ENCODE data around the gene MAD1L1.

The MAD1L1 gene

DNA sequence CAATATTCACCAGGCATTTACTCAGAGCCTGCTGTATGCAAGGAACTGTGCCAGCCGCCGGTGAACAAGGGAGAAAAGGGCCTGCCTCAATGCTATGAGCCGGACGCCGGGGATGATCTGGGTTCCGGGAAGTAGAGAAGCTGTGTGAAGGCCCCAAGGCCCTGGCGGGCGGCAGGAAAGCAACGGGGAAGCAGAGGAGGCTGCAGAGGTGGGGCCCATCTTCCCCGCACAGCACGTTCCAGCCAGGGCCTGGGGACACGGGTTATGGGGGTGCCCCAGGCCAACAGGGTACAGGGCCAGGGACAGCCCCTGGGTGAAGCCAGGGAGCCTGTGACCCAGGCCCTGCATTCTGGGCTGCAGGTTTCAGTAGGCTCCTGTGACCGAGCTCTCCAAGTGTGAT, 179.3 kb downstream of the MAD1L1 start:
- DNase-seq, result no peak

DNA sequence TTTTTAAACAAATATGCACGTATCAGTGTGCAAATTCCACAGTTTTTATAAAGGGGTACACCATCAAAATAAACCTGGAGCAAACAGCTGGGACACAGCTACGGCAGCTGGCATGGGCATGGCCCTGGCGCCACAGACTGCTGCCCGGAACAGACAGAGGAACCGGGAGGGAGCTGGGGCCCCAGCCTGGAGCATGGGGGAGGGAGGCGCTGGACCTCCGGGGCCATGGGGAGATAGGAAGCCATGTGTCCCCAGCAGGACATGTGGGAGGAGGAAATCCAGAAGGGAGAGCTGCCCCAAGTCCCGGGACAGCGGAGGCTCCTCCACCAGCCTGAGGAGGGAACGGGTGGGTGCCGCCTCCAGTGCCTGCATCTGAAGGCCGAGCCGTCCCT, 180.1 kb downstream of the MAD1L1 start:
- no peak for DNase-seq

DNA sequence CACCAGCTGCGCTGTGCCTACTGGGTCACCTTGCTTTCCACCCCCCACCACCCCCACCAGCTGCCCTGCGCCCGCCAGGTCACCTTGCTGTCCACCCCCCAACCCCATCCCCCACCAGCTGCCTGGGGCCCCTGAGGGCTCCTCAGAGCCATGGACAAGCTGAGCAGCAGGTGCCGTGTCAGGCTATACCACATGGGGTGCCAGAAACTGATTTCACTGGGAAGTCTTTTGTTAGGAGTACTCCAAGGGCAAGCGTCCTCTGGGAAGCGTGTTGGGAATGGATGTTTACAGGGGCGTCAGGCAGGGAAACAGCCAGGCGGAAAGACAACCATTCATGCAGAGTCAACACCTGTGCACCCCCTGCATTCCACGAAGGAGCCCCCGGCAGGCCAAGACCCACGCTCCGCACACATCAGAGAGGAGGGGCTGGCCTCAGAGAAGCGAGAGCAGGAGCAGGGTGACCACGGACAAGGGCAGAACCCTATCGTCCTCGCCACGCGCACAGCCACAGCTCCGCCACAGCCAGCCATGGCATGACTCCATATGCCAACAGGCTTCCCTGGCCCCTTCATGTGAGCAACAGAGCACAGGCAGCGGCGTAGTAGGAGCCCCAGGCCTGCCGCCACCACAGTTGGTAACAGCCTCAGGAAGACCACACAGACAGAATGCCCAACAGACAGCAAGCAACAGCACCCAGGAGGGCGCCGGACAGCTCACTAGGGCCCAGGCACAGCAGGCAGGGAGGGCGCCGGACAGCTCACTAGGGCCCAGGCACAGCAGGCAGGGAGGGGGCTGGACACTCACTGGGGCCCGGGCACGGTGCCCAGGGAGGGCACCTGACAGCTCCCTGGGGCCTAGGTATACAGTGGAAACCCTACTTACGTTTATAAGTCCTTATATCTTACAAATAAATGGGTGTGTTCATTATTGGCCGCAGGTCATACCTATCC, 180.8 kb downstream of the MAD1L1 start:
- no peak for DNase-seq

DNA sequence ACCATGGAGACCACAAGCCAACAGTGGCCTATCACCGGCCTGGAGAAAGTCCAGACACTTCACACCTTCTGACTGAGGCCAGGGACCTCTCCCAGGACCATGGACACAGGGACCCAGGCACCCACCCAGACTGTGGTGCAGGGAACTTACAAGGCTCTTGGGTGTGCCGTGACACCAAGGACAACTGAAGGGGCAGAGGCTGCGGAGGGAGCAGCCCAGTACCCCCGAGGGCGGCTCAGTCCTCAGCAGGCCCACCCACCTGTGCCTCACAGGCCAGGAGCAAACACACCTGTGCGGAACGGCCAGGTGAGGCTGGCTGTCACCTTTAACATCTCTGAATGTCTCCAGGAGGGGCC, 182.3 kb downstream of the MAD1L1 start:
- DNase-seq, result no peak

DNA sequence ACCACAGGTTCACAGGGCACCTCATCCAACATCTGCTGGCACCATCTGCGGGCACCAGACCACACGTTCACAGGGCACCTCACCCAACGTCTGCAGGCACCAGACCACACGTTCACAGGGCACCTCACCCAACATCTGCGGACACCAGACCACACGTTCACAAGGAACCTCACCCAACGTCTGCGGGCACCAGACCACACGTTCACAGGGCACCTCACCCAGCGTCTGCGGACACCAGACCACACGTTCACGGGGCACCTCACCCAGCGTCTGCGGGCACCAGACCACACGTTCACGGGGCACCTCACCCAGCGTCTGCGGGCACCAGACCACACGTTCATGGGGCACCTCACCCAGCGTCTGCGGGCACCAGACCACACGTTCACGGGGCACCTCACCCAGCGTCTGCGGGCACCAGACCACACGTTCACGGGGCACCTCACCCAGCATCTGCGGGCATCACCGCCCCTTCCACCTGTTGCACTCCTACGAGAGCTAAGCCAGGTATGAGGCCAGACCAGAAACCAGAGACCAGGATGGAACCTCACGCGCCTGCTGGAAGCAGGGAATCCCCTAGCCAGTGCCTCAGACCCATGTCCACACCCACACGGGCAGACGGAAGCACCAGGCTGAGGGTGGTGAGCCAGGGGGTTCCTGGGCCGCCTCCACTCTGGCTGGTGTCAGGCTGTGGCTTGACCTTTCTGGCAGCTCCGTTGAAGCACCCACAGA, 182.8 kb downstream of the MAD1L1 start:
- no peak for DNase-seq

DNA sequence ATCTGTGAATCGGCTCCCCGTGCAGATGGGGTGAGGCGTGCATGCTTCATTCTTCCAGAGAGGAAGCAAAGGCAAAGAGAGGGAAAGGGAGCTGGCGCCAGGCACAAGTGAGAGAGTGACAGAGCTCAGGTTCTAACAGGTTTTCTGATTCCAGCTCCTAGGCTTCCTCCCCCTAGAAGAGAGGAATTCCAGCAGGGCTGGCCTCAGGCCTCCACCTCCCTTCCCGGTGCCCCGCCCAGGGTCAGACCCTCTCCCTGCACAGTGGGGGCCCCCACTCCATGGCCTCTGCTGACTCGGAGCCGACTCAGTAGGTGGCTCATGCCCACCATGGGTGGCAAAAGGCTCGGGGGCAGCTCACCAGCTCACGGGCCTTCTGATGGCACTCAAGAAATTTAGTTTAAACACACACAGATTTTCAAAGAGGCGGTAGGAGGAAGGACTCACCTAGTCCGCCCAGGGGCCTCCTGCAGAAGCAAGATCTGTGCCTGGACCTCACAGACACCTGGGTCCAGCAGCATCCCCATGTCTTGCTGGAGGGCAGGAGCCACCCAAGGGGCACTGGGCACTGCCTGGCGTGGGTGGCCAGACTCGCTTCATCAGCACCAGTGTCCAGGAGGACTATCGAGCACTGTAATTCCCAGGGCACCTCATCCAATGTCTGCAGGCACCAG, 183.5 kb downstream of the MAD1L1 start:
- no peak for DNase-seq

DNA sequence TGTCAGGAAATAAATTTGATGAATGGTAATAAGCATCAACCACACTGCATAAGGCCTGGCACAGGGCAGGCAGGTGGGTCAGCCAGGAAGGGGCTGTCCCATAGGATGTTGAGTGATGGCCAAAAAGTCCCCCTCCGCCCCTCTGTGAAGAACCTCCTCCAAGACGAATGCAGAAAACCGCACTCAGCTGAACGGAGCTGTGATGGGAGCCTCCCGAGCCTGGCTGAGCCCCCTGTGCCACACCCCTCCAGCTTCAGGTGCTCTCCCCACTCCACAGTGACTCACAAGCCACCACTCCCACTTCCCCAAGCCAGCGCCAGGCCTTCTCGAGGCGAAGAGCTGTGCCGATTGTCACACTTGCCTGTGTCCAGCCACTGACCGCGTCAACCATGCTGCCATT, 184.2 kb downstream of the MAD1L1 start:
- DNase-seq, result no peak

DNA sequence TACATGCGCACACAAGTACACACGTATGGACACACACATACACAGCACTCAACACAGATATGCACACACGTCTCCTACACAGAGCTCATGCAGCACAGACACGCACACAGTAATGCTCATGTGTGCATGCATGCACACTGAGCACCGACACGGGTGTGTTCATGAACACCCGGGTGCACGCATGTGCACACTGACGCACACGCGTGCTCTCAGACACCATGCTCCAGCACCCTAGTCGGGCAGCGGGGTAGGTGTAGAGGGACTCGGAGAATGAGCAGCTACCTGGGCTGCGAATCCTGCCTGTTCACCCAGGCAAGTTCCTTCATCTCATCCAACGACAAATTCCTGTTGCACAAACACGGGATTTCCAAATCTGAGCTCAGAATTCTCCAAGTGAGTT, 184.7 kb downstream of the MAD1L1 start:
- no peak for DNase-seq

DNA sequence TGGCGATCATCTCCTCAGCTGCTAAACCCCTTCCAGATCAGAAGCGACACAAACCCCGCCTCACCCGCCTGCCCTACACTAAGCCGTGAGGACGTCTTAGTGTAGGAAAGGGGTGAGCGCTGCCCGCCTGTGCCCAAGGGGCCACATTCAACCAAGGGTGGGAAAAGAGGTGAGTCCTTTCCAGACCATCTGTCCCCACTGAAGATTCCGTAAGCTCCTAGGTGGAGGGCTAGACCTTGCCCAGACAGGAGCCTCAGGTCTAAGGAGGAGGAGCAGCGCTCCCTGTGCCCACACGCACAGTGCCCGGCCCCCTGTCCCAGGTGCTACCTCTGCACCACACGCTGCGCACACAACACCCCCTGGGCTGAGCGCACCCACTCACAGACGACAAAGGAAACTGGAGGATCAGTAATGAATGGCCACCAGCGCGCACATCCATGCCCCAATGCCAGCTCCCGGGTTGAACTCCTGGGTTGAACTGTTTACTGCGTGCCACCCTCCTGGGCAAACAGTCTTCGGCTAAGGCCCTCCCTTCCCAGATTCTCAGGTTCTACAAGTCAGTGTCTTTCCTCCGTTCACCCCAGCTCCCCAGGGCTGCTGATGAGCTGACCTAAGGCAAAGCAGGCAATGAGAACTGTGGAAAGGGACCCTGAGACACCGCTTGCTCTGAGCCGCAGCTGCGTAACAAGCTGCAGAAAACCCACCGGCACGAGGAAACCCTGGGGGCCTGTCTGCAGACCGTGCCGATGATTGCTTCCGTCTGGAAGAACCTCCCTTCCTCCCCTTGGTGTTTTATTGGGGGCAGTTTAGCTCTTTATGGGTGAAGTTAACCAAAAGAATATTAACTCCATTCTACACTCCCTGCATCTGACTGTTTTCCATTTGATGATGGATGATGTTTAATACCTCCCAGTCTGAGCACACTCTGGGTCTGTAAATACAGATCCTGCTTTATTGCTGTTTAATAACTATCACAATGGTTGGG, 185.9 kb downstream of the MAD1L1 start:
- DNase-seq, result no peak

DNA sequence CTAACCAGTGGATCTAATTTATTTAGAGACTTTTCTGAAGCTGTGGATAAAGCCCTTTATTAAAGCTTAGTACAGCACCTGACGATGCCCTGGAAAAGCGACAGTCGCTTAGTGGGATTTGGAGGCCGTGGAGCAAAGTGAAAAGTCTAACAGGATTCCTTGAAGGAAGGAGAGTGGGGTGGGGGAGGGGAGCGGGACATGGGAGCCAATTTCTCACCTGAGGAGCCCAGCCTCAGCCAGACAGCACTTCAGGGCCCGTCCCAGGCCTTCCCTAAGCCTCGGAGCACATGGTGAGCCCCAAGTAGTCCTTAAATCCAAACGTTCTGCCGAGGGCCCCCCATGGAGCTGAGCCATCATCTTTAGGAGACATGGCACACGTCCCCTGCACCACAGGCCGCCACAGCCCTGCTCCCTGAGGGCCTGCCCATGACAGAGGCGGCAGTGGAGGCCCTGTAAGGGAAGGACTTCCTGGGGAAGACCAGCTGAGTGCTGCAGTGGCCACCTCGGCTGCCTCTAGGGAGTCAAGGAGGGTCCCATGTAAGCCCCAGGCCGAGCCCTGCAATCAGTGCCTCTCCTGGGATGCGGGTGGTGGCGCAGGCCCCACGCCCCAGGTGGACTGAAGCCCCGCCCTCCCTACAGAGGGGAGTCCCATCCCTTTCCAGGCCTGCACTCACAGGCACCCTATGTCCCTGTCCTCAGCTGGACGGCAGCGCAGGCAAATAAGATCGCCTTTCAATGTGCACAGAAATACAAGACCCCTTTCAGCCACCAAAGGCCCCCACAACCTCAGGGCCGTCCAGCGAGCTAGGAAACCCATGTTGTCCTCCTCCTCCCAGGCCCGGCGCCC, 187.0 kb downstream of the MAD1L1 start:
- no peak for DNase-seq

DNA sequence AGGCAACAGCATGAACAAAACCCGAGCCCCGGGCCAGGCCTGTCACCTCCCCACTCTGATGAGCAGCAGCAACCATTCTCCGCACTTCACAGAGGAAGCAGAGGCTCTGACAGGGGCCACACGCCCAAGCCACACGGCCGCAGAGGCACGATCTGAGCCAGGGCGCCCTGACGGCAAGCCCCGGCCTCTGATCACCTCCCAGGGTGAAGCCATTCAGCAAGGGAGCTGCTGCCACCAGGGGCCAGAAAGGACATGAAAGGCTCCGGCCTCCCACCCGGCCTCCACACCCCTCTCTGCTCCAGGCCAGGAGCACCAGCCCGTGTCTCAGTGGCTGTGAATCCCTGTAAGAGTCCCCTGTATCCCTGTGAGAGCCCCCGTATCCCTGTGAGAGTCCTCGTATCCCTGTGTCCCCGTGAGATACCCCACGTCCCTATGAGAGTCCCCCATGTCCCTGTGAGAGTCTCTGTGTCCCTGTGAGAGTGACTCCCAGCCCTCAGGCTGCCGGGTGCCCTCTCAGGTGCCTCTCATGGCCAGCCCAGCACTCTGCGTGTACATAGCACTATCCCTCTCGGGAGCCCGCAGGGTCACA, 187.8 kb downstream of the MAD1L1 start:
- DNase-seq, result no peak

DNA sequence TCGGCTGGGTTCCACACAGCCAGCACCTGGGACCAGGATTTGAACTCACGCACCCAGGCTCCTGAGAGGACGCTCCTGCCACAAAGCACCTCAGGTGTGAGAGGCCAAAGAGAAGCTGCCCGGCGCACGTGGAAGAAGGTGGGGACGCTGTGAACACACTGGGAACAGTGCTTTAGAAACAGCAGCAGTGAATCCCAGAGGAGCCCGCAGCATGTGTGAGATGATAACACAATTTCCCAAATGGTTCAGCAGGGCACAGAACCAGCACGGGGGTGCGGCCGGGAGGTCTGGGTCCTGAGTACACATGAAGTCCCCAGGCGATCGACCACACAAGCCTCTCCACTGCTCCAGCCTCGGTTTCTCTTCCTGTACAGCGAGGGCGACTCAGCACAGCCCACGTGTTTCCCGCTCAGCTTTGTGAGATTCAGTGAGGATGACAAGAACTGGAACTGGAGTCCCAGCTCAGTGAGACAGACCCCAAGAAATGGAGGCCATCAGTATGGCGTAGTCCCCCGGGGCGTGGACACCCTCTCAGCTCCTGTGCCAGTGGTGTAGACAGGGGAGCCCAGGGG, 188.3 kb downstream of the MAD1L1 start:
- no peak for DNase-seq

DNA sequence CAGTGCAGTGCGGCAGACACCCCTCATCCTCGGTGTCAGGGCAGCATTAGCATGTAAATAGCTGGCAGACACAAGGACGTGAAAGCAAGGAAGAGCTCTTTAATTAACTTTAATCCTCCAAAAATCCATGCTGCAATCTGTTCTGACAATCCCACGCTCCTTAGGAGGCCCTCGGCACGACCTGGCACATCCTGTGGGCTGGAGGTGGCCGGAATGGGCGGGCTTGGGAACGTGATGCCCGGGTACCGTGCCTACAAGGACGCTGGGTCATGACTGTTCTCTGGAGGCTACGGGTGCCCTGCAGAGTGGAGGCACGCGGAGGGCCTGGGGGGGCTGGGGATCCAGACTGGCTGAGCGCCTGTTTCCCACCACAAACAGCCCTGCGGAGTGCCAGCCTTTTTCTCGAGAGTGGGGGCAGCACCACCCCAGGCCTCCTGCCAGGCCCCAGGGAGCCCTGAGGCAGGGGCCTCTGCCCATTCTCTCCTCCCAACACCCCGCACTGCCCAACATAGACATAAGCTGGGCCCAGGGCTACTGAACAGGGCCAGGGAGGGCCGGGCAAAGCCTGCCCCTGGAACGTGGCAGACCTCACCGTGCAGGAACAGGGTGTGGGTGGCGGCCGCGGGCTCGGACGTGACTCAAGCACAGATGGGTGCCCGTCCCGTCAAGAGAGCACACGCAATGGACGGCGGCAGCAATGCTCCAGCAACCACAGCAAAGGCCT, 189.3 kb downstream of the MAD1L1 start:
- DNase-seq, result no peak

DNA sequence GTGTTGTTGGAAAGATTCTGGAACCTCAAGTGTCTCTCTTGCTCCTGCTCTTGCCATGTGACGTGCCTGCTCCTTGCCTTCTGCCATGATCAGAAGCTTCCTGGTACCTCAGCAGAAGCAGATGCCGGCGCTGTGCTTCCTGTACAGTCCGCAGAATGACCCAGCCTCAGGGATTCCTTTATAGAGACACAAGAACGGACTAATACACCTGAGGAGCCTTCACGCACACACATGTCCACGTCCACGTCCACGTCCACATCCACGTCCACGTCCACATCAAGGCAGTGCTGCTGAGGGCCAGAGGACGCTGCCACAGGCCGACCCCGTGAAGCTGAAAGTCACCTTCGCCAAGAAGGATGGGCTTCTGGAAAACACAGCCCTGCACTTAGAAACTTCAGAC, 190.1 kb downstream of the MAD1L1 start:
- no peak for DNase-seq

DNA sequence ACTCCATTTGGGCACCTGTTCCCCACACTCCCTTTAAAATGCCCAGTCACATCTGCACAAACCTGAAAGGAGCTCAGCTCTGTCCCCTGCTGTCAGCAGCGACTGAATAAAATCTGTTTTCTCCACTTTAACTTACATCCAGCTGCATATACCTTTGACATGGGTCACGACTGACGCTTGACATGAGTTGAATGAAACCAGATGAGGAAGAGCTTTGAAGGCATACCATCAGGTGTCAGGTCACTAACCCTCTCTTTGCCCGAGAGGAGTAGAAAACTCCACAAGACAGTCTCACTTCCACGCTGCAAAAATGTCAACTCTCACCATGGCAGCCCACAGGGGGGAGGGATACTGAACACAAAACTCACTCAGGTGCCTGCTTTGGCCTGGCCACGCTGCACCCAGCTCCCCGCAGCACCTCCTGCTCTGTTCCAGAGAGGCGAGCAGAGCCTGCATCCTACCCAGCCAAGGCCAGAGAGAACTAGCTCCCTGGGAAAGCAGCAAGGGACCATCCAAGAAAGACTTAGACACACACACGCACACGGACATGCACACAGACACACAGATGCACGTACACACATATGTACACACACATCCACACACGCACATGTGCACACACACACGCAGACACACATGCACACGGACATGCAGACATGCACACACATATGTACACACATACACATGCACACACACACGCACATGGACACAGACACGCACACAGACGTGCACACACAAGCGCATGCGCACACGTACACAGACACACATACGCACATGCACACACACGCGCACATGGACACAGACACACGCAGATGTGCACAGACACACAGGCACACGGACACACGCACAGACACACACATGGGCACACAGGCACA, 191.0 kb downstream of the MAD1L1 start:
- DNase-seq, result no peak

DNA sequence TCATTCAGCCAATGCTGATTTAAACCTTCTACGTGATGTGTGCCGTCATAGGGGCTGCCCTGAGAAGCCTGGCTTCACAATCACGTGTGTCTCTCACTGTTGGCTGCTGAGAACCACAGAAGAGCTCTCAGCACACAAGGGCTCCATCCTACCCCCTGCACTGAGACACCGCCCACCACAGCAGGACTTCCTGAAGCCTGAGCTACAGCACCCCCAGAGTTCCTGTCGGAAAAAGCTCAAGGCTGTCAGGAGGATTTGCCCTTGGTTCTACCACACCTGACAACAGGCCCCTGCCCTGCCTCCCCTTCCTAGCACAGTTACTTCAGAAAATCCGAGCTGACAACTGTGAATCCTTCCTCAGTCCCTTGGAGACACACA, 191.9 kb downstream of the MAD1L1 start:
- no peak for DNase-seq

DNA sequence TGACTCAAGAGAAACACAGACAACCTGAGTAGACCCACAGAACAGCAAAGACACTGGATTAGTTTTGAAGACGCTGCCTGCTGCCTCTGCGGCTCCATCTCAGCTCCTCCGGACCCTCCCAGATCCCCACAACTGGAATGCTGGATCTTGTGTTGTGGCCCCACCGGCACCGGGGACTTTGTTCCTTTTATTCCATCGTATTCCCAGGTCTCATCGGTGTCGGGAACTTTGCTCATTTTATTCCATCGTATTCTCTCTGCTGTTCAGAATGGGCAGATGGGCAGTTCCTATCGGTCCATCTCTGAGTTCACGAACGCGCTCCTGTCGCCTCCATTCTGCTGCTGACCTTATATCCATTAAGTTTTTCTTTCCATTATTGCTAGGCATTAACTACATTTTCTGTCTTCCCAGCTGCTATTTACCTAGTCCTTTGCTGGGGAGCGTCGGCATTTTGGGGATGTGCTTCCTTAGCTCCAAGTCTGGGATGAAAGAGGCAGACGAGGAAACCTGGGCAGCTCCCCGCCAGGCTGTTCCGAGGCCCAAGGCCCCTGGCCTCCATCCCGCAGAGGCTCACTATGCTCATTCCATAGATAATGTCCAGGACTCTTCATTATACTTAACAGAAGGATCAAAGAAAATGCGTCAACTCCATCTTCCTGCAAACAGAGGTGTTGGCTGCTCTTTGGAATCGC, 192.4 kb downstream of the MAD1L1 start:
- no peak for DNase-seq

DNA sequence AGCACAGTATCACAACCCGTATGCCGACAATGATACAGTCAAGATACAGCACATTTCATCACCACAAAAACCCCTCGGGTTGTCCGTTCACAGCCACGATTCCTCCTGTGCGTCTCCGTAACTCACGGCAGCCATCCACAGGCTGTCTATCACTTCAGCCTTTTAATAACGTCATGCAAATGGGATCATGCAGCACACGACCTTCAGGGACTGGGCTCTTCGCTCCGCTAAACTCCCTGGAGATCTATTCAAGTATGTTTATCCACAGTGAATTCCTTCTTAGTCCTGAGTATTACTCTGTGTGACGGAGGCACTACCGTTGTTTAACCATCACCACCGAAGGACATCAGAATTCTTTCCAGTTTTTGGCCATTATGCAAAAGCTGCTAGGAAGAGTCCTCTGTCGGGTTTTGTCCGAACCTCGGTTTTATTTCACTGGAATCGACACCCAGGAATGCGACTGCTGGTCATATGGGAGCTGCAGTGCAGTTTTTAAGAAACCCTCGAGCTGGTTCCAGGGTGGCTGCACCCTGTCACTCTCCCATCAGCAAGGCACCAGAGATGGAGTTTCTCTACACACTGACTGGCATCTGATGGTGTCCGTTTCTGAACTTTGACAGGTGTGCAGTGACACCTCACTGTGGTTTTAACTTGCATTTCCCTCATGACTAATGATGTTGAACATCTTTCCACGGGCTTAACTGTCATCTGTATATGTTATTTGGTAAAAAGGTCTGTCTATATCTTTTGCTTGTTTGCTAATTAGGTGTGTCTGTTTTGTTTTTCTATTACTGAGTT, 193.6 kb downstream of the MAD1L1 start:
- no peak for DNase-seq

Data from activated T-cell treated with anti-CD3 and anti-CD28 coated beads, Interleukin-2, amount 50 U/mL, for 1 hour (primary cell).